CD4-positive, alpha-beta T cell treated with Interleukin-10 for 1 hour (primary cell): ENCODE data around the gene WFDC6.

ENCODE experiments used
- DNase-seq: peaks from one replicate; pipeline ENCODE4 v3.0.0-alpha.2; 2020

The WFDC6 gene

DNA sequence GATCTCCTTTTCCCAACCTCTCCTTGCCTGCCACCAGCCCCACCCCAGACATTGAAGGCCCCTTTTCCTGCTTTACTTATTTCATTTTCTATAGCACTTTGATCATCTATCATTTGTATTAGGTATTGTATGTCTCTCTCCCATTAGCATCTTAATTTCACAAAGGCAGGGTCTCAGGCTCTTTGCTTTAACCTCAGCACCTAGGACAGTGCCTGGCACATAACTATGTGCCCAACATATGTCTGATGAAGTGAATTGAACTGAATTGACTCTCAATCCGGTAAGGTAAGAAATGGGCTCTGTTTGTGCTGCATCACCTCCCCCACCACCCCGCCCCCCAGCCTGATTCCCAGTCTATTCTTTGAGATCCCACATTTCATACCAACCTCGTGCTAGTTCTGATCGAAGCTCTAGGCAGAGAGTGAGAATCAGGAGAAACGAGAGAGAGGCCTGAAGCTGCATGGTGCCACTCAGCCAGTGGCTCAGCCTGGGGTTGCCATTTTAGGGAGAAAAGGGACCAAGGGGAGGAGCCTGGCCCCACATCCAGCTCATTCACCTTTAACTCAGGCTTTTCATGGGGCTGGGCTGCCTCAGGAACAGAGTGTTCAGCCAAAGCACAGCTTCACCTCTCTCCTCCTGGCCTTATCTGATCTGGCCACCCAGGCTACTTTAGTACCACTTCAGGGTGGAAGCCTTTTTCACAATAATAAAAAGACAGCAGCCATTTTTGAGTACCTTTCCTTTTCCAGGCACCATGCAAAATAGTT is 24.0 kb downstream of the WFDC6 start, which contains the start of gene SPINT3:
TSS of gene SPINT3 (minus strand) at position 476 of the 767 bp plus-strand sequence. CDS start at position 462, 14 bp downstream.
- DNase-seq: no peak

DNA sequence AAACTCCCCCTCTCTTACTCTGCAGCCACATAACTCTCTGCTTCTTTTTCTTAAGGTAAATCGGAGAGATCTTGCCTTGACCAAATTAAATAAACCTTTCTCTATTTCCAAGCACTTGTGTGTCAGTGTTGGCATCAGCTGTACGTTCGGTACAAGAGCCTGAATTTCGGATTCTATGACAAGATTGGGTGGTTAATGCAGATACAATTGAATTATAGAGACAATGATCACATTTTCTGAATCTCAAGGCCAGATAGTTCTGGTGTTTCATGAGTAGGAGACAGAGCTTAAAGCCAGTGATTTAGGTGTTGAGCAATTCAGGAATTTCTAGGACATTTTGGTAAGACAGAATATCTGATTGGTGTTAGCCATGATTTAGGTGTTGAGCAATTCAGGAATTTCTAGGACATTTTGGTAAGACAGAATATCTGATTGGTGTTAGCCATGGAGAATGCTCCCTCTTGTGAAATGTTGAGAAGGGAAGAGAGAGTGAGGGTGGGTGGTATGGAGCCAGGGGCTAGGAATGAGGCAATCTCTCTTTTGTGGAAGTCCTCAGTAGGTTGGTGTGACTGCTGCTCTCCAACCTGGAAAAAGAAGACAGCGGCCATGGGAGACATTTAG is 28.9 kb downstream of the WFDC6 start:
- DNase-seq: no peak

DNA sequence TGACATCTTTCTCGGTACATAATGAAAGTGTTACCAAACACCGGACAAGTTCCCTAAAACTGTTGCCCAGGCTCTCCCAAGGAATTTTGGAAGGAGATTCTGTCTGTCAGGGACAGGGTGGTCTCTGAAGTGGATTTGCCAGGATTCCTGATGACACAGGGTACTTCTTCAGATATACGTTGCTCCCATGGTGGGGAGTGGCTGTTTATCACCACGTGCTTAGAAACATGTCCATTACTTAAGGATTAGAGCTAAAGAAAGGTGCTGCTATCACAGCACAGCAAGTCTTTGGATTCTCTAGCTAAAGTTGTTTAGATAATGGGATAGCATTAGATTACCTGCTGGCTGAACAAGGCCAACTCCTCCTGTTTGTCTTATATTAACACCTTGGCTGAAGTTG is 30.2 kb downstream of the WFDC6 start:
- DNase-seq: no peak

- DNase-seq: no peak
Measured at GRCh38 chr20:45508068-45508886, 31.0 kb downstream of the WFDC6 start.

GRCh38 chr20:45507011-45507820 is 32.1 kb downstream of the WFDC6 start:
- DNase-seq: no peak

DNA sequence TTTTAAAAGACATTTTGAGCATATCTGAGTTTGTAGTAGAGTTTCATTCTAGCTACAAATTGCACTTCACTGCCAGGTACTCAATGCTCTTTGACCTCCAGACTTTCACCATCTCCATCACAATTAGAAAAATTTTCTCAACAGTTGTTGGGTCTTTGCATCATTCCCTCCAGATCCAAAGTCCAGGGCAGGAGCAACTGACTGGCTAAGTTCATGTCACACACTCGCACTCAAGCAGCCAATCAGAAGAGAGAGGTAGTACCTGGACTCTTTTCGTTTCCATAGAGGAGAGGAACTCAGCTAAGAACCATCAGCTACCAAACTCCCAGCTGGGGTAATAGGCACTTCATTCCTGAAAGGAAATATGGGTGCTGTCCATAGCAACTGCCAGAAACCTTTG is 32.9 kb downstream of the WFDC6 start:
- DNase-seq: no peak

DNA sequence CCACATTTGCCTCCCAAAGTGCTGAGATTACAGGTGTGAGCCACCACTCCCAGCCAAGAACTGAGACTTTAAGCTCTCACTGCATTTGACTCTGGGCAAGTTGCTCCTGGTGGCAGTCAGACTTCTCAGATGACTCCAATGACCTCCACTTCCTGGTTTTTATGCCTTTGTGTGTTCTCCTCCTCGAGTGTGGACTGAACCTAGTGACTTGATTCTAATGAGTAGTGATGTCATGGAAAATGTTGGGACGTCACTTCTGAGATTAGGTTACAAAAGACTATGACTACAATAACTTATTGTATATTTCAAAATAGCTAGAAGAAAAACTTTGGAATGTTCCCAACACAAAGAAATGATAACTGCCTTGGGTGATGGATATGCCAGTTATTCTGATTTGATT is 35.9 kb downstream of the WFDC6 start:
- DNase-seq: no peak

- no peak for DNase-seq
Measured at GRCh38 chr20:45502561-45502960, 36.7 kb downstream of the WFDC6 start.

GRCh38 chr20:45501600-45501999 is 37.7 kb downstream of the WFDC6 start:
- no peak for DNase-seq

- DNase-seq: no peak
Measured at GRCh38 chr20:45500022-45500421, 39.3 kb downstream of the WFDC6 start.

DNA sequence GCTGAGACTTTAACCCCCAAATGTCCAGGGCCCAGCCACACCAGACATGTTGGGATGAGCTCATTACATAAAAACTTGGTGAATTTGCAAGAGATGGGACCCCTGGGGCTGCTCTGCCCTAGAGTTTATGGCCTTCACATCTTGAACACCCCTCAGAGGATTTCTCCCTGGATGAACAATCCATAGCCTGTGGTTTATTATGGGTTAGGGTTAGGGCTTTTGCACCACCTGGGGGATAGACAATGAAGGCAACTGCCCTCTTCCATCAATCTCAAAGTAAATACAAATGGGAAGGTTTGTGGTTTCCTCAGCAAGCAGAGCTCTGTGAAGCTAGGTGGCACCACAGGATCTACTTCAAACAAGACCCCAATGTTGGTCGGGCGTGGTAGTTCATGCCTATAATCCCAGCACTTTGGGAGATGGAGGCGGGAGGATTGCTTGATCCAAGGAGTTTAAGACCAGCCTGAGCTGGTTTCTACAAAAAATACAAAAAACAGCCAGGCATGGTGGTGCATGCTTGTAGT is 41.2 kb downstream of the WFDC6 start:
- no peak for DNase-seq

GRCh38 chr20:45496166-45496565 is 43.1 kb downstream of the WFDC6 start:
- no peak for DNase-seq

GRCh38 chr20:45495501-45495941 is 43.8 kb downstream of the WFDC6 start:
- no peak for DNase-seq

- no peak for DNase-seq
Measured at GRCh38 chr20:45489083-45489531, 50.2 kb downstream of the WFDC6 start.

GRCh38 chr20:45487231-45487635 is 52.0 kb downstream of the WFDC6 start:
- no peak for DNase-seq

- DNase-seq: no peak
Measured at GRCh38 chr20:45485388-45485787, 53.9 kb downstream of the WFDC6 start.

- no peak for DNase-seq
Measured at GRCh38 chr20:45484676-45485075, 54.6 kb downstream of the WFDC6 start.
